Trophoblast cell (in vitro differentiated cells and primary cell): ENCODE measurements around the gene RRP1B.

ENCODE experiments used
- DNase-seq, 2 donors: peaks; one replicate each; pipeline ENCODE4 v3.0.0-alpha.2; 2016
- H2AFZ ChIP-seq: 2 replicates; pipeline ENCODE4 v1.6.1; 2013; ENCODE audit warnings: low read length, moderate library complexity, mild to moderate bottlenecking; ENCODE audit not compliant: insufficient read depth, poor library complexity
- H2AK5ac ChIP-seq: 2 replicates; pipeline ENCODE4 v1.6.1; 2013; ENCODE audit warnings: mild to moderate bottlenecking, low read length
- H2BK120ac ChIP-seq: 2 replicates; pipeline ENCODE4 v1.6.1; 2013; ENCODE audit warnings: low read length, mild to moderate bottlenecking, moderate library complexity; ENCODE audit not compliant: insufficient read depth, poor library complexity
- H2BK12ac ChIP-seq: 2 replicates; pipeline ENCODE4 v1.6.1; 2013; ENCODE audit warnings: mild to moderate bottlenecking, low read length, moderate library complexity
- H2BK5ac ChIP-seq: 2 replicates; pipeline ENCODE4 v1.6.1; 2013; ENCODE audit warnings: low read length, low read depth, moderate library complexity, mild to moderate bottlenecking; ENCODE audit not compliant: poor library complexity
- H3K14ac ChIP-seq: 2 replicates; pipeline ENCODE4 v1.6.1; 2013; ENCODE audit warnings: mild to moderate bottlenecking, low read length
- H3K18ac ChIP-seq: 2 replicates; pipeline ENCODE4 v1.6.1; 2013; ENCODE audit warnings: mild to moderate bottlenecking, low read length
- H3K23ac ChIP-seq: 2 replicates; pipeline ENCODE4 v1.6.1; 2013; ENCODE audit warnings: low read length
- H3K27ac ChIP-seq: 2 replicates; pipeline ENCODE4 v1.5.1; 2013; ENCODE audit warnings: low read depth, mild to moderate bottlenecking, inconsistent platforms, low read length, moderate library complexity
- H3K27me3 ChIP-seq: 2 replicates; pipeline ENCODE4 v1.6.1; 2013; ENCODE audit warnings: inconsistent platforms, mild to moderate bottlenecking, low read length, moderate library complexity; ENCODE audit not compliant: insufficient read depth
- H3K36me3 ChIP-seq, 2 experiments: 1 replicate in 1 of 2; 2 replicates in 1 of 2; pipeline ENCODE4 v1.6.1; 2013; ENCODE audit warnings: low read length in 2 of 2, mild to moderate bottlenecking in 2 of 2, moderate library complexity in 1 of 2; ENCODE audit not compliant: insufficient read depth in 2 of 2, control insufficient read depth in 1 of 2
- H3K4ac ChIP-seq: 2 replicates; pipeline ENCODE4 v1.6.1; 2013; ENCODE audit warnings: low read depth, mild to moderate bottlenecking, low read length, moderate library complexity
- H3K4me1 ChIP-seq, 2 experiments: 1 replicate in 1 of 2; 2 replicates in 1 of 2; pipeline ENCODE4 v1.6.1; 2013; ENCODE audit warnings: low read length in 2 of 2, mild to moderate bottlenecking in 2 of 2, moderate library complexity in 1 of 2; ENCODE audit not compliant: insufficient read depth in 2 of 2, control insufficient read depth in 1 of 2
- H3K4me2 ChIP-seq: 2 replicates; pipeline ENCODE4 v1.6.1; 2013; ENCODE audit warnings: inconsistent platforms, mild to moderate bottlenecking, low read length, moderate library complexity
- H3K4me3 ChIP-seq: 2 replicates; pipeline ENCODE4 v1.5.1; 2013; ENCODE audit warnings: mild to moderate bottlenecking, low read depth, low read length, inconsistent platforms
- H3K79me1 ChIP-seq: one replicate; pipeline ENCODE4 v1.6.1; 2013; ENCODE audit warnings: low read length
- H3K79me2 ChIP-seq: 2 replicates; pipeline ENCODE4 v1.6.1; 2013; ENCODE audit warnings: low read length, mild to moderate bottlenecking; ENCODE audit not compliant: control insufficient read depth, insufficient read depth, poor library complexity
- H3K9ac ChIP-seq: 2 replicates; pipeline ENCODE4 v1.6.1; 2013; ENCODE audit warnings: mild to moderate bottlenecking, low read length
- H3K9me3 ChIP-seq: 2 replicates; pipeline ENCODE4 v1.6.1; 2013; ENCODE audit warnings: low read depth, mild to moderate bottlenecking, control low read depth, inconsistent platforms, low read length; ENCODE audit not compliant: insufficient read depth
- H4K12ac ChIP-seq: 2 replicates; pipeline ENCODE4 v1.6.1; 2013; ENCODE audit warnings: low read depth, mild to moderate bottlenecking, low read length, moderate library complexity
- H4K8ac ChIP-seq: 2 replicates; pipeline ENCODE4 v1.6.1; 2013; ENCODE audit warnings: low read depth, mild to moderate bottlenecking, low read length, moderate library complexity
- H4K91ac ChIP-seq: one replicate; pipeline ENCODE4 v1.6.1; 2013; ENCODE audit warnings: low read depth, mild to moderate bottlenecking, low read length, moderate library complexity
- WGBS: extraction: QIAGEN DNeasy Blood & Tissue Kit; methylation state at CpG from one replicate; pipeline ENCODE4 v1.1.7; 2013; ENCODE audit warnings: missing lambda C conversion rate; ENCODE audit not compliant: insufficient read length, insufficient coverage; ENCODE audit errors: extremely low coverage; 5-methylcytosine and 5-hydroxymethylcytosine counted together

Gene RRP1B

GRCh38 chr21:43716376-43717165 lies 57.2 kb downstream of the RRP1B start:
- no peak for DNase-seq
- Histone ChIP-seq H4K12ac (no peak overlapping the region), H3K27ac (no peak overlapping the region), H3K4me2 (no peak overlapping the region), H4K8ac (no peak overlapping the region), H3K27me3 (no peaks in the 10 kb centered on the region), H3K36me3 (peaks cover 0 to 2% of the 10 kb centered on the region in 2 experiments), H3K79me1 (peaks cover 17% of the 10 kb centered on the region), H3K79me2 (peaks cover 20% of the 10 kb centered on the region), H3K4me3 (no peak overlapping the region), H2BK12ac (no peak overlapping the region), H2BK5ac (no peak overlapping the region), H2AK5ac (no peak overlapping the region), H3K23ac (no peak overlapping the region), H4K91ac (no peak overlapping the region), H3K9me3 (no peaks in the 10 kb centered on the region), H3K4ac (no peak overlapping the region), H2BK120ac (no peak overlapping the region), H3K18ac (no peak overlapping the region), H3K4me1 (peaks cover 21 to 27% of the 10 kb centered on the region in 2 experiments), H3K14ac (no peak overlapping the region), H2AFZ (no peak overlapping the region), H3K9ac (no peak overlapping the region)
- no CpG with 5 or more reads among the region's 12 CpGs for WGBS

GRCh38 chr21:43717166-43717853 lies 58.0 kb downstream of the RRP1B start:
- Histone ChIP-seq H2AFZ (no peak overlapping the region), H3K9me3 (no peaks in the 10 kb centered on the region), H4K8ac (no peak overlapping the region), H3K4me2 (no peak overlapping the region), H3K27me3 (no peaks in the 10 kb centered on the region), H2AK5ac (no peak overlapping the region), H2BK12ac (no peak overlapping the region), H3K79me2 (peaks cover 20% of the 10 kb centered on the region), H2BK5ac (no peak overlapping the region), H3K79me1 (peaks cover 16% of the 10 kb centered on the region), H3K9ac (no peak overlapping the region), H3K4me1 (peaks cover 18 to 25% of the 10 kb centered on the region in 2 experiments), H3K23ac (no peak overlapping the region), H3K14ac (no peak overlapping the region), H2BK120ac (no peak overlapping the region), H4K12ac (no peak overlapping the region), H4K91ac (no peak overlapping the region), H3K18ac (no peak overlapping the region), H3K27ac (no peak overlapping the region), H3K36me3 (peaks cover 0 to 2% of the 10 kb centered on the region in 2 experiments), H3K4ac (no peak overlapping the region), H3K4me3 (no peak overlapping the region)
- no CpG with 5 or more reads among the region's 13 CpGs for WGBS
- no peak for DNase-seq

- Histone ChIP-seq H3K14ac (peak overlapping the region; percentile 84), H4K91ac (peak overlapping the region; percentile 82), H3K79me2 (peaks cover 20% of the 10 kb centered on the region), H3K9ac (no peak overlapping the region), H3K4ac (peak overlapping the region; percentile 37), H2BK12ac (peak overlapping the region; percentile 19), H2BK5ac (peak overlapping the region; percentile 35), H2AK5ac (peak overlapping the region; percentile 12), H3K27me3 (no peaks in the 10 kb centered on the region), H3K4me3 (peak overlapping the region; percentile 71), H3K4me1 (peaks cover 17 to 21% of the 10 kb centered on the region in 2 experiments), H4K8ac (peak overlapping the region; percentile 90), H3K18ac (peak overlapping the region; percentile 19), H2BK120ac (peak overlapping the region; percentile 36), H3K79me1 (peaks cover 13% of the 10 kb centered on the region), H3K36me3 (peaks cover 0 to 2% of the 10 kb centered on the region in 2 experiments), H3K9me3 (no peaks in the 10 kb centered on the region), H3K27ac (no peak overlapping the region), H4K12ac (peak overlapping the region; percentile 72), H2AFZ (peak overlapping the region; percentile 92), H3K23ac (no peak overlapping the region), H3K4me2 (peak overlapping the region; percentile 68)
- peak; percentile 46 to 68 for DNase-seq
- WGBS = no CpG with 5 or more reads among the region's 70 CpGs
These were observed 58.9 kb downstream of the RRP1B start for GRCh38 chr21:43717967-43718871.
